ENCODE data around the gene EAPP. TPM values are rescaled to one million over a fixed set of nuclear protein-coding genes. Genes with fewer than 3 reads are reported as not detected.

Gene EAPP
- total and polyA plus RNA-seq, 10 of the 15 experiments (the other 5 are each of a cell fraction or from before 2014, with no cell fraction given): 23.5 to 94.6 (median 44.7) TPM

DNA sequence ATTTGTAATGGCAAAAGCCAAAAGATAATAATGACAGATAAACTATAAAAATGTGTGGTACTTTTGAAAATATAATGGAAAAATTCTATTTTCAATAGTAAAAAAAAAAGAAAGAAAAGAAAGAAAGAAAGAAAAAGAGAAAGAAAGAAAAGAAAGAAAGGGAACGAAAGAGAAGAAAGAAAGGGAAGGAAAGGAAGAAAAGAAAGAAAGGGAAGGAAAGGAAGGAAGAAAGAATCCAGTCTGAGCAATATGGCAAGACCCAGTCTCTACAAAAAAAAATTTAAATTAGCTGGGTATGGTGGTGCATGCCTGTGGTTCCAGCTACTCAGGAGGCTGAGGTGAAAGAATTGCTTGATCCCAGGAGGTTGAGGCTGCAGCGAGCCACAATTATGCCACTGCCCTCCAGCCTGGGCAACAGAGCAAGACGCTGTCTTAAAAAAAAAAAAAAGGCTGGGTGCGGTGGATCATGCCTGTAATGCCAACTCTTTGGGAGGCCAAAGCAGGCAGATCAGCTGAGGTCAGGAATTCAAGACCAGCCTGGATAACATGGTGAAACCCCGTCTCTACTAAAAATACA, 38.4 kb downstream of the EAPP start:
- no peak overlapping the region for H3K4me2 ChIP-seq (ENCODE audit: control insufficient read depth, insufficient read depth)
- TF ChIP-seq JUND (IDR thresholded peaks at IDR 0.05; ENCODE audit: low read depth, low read length) (no peak), CHD1 (IDR thresholded peaks at IDR 0.05; ENCODE audit: low read depth, low read length) (no peak), SIX5 (IDR thresholded peaks at IDR 0.05; ENCODE audit: low read depth, low read length, severe bottlenecking) (no peak), KDM1A (IDR thresholded peaks at IDR 0.05; ENCODE audit: borderline replicate concordance) (no peak)
- TF ChIP-seq, protein P1, sequence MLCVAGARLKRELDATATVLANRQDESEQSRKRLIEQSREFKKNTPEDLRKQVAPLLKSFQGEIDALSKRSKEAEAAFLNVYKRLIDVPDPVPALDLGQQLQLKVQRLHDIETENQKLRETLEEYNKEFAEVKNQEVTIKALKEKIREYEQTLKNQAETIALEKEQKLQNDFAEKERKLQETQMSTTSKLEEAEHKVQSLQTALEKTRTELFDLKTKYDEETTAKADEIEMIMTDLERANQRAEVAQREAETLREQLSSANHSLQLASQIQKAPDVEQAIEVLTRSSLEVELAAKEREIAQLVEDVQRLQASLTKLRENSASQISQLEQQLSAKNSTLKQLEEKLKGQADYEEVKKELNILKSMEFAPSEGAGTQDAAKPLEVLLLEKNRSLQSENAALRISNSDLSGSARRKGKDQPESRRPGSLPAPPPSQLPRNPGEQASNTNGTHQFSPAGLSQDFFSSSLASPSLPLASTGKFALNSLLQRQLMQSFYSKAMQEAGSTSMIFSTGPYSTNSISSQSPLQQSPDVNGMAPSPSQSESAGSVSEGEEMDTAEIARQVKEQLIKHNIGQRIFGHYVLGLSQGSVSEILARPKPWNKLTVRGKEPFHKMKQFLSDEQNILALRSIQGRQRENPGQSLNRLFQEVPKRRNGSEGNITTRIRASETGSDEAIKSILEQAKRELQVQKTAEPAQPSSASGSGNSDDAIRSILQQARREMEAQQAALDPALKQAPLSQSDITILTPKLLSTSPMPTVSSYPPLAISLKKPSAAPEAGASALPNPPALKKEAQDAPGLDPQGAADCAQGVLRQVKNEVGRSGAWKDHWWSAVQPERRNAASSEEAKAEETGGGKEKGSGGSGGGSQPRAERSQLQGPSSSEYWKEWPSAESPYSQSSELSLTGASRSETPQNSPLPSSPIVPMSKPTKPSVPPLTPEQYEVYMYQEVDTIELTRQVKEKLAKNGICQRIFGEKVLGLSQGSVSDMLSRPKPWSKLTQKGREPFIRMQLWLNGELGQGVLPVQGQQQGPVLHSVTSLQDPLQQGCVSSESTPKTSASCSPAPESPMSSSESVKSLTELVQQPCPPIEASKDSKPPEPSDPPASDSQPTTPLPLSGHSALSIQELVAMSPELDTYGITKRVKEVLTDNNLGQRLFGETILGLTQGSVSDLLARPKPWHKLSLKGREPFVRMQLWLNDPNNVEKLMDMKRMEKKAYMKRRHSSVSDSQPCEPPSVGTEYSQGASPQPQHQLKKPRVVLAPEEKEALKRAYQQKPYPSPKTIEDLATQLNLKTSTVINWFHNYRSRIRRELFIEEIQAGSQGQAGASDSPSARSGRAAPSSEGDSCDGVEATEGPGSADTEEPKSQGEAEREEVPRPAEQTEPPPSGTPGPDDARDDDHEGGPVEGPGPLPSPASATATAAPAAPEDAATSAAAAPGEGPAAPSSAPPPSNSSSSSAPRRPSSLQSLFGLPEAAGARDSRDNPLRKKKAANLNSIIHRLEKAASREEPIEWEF (IDR thresholded peaks at IDR 0.05; ENCODE audit: insufficient replicate concordance, low read depth, low read length): no peak
- no peak overlapping the region for H3K9ac ChIP-seq (ENCODE audit: control insufficient read depth, insufficient read depth, low read length)
- no peaks in the 10 kb centered on the region for H3K9me3 ChIP-seq (replicated peaks; ENCODE audit: control insufficient read depth, insufficient read depth, low read length)
- FAIRE-seq: no peak
- H4K20me1 ChIP-seq (ENCODE audit: control insufficient read depth, insufficient read depth): no peaks in the 10 kb centered on the region
- no peak overlapping the region for H2AFZ ChIP-seq (ENCODE audit: control insufficient read depth, low read depth, low read length)
- no TSS peak for BruUV-seq (replicated peaks)
- no peaks in the 10 kb centered on the region for H3K36me3 ChIP-seq (ENCODE audit: control insufficient read depth in 2 of 2, insufficient read depth in 2 of 2, low read length in 1 of 2)
- H3K27me3 ChIP-seq (replicated peaks in 1 of 2; ENCODE audit: control insufficient read depth in 2 of 2, insufficient read depth in 2 of 2, low read length in 1 of 2): no peaks in the 10 kb centered on the region
- SMC1A ChIA-PET (ENCODE audit: uncharacterized antibody, unreplicated experiment): no interaction called here
- CTCF ChIA-PET: interaction anchor here (3.7 kb wide), 1 partner anchor 170 kb away, joined by 14 read pairs; no protein-coding TSS in a partner anchor
- no peaks in the 10 kb centered on the region for H3K79me2 ChIP-seq (ENCODE audit: control insufficient read depth, insufficient read depth, low read length)
- DNase-seq (ENCODE audit: low read depth, low spot score): no peak
- in situ Hi-C loops (cut with MboI) (no loop called here), intact Hi-C loops (cut with micrococcal nuclease; ENCODE audit: unreplicated experiment) (no loop called here)
- H3K4me3 ChIP-seq: no peak overlapping the region
- 71% methylated on average over 5 of the region's 5 CpGs for WGBS (ENCODE audit: insufficient coverage, insufficient replicate concordance, low lambda C conversion rate, missing lambda C conversion rate)
- no peaks in the 10 kb centered on the region for H3K4me1 ChIP-seq (ENCODE audit: control insufficient read depth, insufficient read depth, low read length)
- no peak overlapping the region for H3K27ac ChIP-seq (ENCODE audit: control insufficient read depth, insufficient read depth)
- RAD21 ChIA-PET (ENCODE audit: unreplicated experiment): no interaction called here
- POLR2A ChIA-PET: no interaction called here
- ATAC-seq: no peak
